Stimulated activated CD8-positive, alpha-beta memory T cell treated with anti-CD3 and anti-CD28 coated beads, Interleukin-15, amount 100 ng/mL, for 24 hours (primary cell): ENCODE data around the gene CASTOR1.

Experiments used
- DNase-seq: peaks from one replicate; pipeline ENCODE4 v3.0.0-alpha.2; 2020; ENCODE audit warnings: low read depth

Gene CASTOR1

GRCh38 chr22:30263883-30264282, 25.4 kb downstream of the CASTOR1 start:
- DNase-seq: no peak

DNA sequence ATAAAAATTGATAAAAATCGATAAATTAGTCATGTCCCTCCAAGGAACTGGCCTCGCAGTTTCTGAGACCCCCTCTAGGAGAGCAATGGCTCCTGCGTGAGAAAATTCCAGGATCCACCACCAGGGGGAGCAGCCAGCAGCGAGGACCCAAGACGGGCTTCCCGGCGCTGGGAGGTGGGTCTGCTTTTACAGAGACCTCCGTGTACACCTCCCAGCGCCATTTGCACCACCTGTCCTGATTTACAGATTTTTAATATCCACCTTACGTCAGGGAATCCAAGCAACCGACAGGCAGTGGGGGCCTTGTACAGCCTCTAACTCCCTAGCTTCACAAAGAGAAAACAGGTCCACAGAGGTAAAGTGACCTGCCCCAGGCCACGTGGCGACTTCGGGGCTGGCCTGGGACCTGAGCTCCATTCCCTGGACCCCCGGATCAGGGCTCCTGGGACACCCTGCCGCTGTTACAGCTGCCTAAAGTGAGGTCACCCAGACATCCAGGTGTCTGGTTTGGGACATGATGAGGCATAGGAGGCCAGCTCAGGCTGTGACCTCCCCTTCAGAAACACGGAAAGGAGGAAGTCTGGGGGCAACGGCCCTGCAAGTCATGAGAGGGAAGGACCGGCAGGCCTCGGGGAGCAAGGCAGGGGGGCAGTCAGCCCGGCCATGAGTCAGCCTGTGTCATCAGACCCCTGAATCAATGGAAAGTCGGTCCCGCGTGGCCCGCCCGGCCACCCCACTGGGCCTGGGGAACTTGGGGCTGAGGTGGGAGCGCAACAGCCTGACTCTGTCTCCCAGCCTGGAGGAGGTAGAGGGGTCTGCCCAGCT, 26.2 kb downstream of the CASTOR1 start:
- peak; percentile 85 for DNase-seq

DNA sequence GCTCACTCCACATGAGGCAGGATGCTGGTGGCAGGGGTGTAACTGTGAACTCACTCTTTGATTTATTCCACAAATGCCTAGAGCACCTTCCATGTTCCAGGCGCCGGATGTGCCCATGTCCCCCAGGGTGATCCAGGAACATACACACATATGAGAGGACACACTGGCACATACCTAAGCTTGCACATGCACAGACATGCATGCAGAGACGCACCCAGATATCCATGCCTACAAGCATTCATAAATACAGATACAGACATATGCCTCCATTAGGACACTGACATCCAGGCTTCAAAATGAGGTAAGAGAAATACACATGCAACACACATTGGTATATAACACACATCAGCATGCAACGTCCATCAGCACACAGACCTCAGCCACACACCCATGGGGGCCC, 27.2 kb downstream of the CASTOR1 start:
- DNase-seq: no peak

GRCh38 chr22:30261134-30261533, 28.2 kb downstream of the CASTOR1 start:
- no peak for DNase-seq

DNA sequence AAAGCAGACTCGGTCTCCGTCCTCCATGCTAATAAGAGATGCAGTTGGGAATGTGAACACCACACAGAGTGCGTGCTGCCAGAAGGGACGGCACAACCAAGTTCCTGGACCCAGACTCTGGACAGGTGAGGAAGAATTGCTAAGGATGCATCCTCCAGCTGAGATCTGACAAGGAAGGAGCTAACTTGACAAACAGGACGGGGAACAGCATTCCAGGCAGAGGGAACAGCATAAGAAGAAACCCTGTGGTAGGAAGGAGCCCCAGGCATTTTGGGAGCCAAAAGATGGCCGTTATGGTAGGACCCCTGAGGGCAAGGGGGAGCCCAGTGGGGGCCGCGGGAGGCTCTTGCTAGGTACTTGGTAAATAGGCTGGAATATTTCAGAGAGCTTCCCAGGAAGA, 28.6 kb downstream of the CASTOR1 start:
- DNase-seq: no peak

- no peak for DNase-seq
These were observed 29.0 kb downstream of the CASTOR1 start for GRCh38 chr22:30260276-30260675.

DNA sequence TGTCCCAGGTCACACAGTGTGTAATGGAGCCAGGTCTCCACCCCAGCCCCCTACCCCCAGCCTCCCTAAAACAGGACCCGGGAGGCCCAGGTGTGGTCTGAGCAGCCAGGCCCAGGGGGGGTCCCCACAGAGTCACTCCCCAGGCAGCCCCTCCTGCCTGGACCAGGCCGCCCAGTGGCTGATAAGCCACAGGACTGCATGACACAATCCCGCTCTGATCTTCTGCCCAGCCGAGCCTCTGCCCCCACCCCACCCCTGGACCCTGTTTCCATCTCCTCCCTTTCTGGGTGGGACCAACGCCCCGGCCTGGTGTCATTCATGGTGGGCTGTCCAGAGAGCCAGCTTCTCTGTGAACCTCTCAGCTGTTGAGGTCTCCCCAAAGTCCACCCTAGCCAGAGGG, 35.0 kb downstream of the CASTOR1 start:
- no peak for DNase-seq

DNA sequence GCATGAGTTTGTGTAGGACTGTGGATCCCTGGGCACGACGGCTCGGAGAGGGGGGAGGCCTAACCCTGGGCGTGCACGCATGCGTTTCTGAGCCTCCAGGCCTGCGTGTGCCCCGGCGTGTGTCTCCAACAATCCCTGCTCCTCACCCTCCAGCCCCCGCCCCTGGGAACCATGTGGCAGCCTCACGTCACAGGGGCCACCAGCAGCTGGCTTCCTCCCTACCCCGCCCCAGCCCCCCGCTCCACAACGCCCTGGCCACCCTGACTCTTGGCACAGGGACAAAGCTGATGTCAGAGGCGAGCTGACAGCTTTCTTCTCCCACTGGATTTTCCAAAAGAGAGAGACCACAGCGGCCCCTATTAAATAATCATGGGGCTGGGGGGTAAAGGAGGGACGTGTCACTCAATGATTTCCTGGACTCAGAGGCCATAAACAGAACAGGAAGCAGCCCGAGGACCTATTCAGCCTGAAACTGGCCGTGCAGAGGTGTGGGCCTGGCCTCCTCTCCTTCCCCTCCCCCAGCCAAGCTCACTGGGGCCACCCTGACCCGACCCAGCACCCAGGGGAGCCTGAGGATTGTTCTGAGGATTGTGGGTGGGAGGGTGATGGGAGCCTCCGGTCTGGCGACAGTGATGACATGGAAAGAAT, 36.0 kb downstream of the CASTOR1 start:
- DNase-seq: no peak

GRCh38 chr22:30252411-30253204, 36.7 kb downstream of the CASTOR1 start:
- no peak for DNase-seq

DNA sequence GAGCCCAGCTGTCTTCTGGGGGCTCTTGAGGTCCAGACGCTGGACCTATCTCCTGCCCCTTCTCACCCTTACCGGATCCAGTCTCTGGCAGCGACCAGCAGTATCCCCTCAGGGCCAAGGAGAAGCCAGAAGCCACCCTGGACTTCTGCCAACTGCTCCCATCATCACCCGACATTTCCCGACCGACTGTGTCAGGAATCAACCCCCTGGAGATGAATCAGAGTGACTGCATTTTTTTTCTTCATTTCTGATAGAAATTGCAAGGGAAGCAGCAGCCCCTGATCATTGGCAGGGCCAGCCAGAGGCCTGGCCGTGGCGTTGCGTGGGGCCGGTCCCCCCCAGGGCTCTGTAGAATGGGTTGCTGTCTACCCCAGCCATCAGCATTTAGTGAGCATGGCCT, 37.6 kb downstream of the CASTOR1 start:
- DNase-seq: no peak

- DNase-seq: no peak
These were observed 38.5 kb downstream of the CASTOR1 start for GRCh38 chr22:30250661-30251267.

- DNase-seq: no peak
These were observed 39.2 kb downstream of the CASTOR1 start for GRCh38 chr22:30250039-30250565.

DNA sequence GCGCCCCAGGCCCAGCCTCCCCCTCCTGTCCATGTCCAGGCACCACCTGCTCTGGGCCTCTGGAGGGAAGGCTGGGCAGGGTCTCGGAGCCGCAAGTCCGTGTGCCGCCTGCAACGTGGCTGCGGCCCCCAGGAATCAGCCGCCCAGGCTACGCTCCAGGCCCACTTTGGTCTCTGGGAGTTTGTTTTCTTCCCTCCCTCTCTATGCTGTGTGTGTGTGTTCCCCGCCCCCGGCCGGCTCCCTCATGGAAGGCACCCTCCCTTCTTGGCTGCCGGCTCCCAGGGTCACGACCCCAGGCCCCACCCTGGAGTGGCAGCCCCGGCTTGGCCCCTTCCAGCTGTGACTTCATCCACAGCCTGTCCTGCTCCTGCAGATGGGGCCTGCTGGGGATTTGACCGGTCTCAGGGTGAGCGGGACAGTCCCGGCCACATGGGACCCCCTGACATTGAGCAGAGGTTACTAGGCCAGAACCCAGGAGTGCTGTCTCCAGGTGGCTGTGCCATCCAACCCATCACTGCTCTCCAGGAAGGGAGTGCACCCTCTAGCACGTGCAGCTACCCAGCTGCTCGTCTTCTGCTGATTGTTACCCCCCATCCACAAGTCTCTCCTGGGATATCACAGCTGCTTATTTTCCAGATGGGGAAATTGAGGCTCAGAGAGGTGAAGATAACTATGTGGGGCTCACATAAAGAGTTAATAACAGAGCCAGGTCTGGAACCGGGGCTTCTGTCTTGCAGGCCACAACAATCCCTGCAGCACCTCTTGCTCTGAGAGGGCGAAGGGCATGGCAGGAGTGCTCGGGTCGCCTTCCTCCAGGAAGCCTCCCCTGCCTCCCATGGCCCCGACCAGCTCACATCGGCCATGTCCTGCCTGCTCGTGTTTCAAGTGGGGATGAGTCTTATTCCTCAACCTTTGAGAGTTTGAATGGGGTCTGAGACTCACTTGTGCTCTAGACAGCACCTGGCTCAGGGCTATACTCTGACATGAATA, 40.0 kb downstream of the CASTOR1 start:
- no peak for DNase-seq

DNA sequence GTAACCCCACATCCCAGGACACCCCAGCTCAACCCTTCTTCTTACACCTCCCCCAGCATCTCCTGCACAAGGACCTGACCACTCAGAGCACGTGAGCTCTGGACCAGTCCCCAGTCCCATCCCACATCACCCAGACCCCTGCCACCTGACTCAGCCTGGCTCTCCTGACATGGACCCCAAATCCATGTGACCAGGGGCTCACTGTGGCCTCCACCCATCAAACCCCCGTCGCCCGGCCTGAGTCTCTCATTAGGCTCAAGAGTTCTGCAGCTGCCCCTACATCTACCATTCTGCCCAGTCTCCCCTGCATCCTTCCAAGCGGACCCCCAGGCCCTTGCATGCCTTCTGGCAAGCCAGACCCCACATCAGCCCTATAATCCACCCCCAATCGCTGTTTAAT, 40.8 kb downstream of the CASTOR1 start:
- no peak for DNase-seq

DNA sequence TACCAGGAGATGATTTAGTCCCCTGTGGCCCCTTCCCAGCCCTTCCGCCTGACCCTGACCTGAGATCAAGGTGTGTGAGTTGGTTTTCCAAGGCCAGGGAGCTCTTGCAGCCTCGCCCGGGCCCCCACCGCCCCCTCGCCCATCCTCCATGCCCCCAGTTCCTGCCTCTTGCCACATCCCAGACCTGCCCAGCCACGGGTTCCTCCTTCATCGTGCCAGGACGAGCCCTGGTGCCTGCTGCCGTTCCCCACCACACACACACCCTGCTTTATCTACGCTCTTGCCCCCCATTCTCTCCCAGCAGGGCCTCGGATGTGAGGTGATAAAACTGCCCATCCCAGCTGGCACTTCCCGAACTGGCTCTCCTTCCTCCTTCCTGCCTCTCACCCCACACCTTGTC, 41.3 kb downstream of the CASTOR1 start:
- no peak for DNase-seq

DNA sequence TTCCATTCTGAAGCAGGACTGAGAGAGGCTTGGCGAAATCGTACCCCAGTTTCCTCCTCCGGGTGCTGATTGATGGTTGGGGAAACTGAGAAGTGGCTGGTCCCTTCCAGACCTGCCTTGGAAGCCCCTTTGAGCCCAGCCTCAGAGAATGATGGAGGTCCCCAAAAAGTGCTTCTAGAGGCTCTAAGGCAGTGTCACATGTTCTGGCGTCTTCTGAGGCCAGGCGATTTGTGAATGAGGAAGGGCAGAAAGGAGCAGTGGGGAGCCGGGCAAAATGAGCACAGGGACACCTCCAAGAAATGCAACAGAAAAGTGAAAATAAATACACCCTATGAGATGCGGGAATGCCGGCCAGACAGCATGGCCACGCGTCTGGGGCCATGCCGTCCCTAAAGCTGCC, 41.7 kb downstream of the CASTOR1 start:
- no peak for DNase-seq

- no peak for DNase-seq
These were observed 42.4 kb downstream of the CASTOR1 start for GRCh38 chr22:30246814-30247376.

DNA sequence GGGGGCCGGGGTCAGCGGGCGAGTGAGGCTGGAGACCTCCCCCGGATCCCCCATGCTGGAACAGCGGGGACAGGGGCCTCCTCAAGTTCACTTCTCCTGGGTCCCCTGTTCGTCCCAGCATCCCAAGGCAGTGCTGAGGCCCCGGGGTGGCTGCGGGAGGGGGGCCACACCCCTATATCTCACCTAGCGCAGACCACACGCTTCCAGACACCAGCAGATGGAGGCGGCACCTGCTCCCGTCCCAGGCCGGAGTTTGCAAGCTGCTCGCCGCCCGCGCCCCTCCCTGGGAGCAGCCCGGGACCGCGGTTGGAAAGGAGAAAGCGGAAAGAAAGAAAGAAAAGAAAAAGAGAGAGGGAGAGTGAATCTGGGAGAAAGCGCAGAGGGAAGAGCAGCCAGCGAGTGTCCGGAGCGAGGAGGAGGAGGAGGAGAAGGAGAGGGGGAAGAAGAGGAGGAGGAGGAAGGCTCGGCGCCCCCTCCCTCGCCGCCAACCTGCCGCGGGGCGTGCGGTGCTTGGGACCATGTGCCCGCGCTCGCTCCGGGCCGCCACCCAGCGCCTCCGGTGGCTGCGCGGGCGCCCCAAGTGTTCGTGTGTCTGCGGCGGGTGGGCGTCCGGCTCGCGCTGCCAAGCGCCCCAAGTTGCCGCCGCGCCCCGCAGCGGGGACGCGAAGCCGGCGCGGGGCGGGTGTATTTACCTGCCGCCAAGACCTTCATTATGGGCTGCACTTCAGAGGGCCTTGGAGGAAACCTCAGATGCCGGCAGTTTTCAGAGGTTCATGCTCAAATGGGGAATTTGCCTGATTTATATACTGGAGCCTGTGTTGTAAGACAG, 43.1 kb downstream of the CASTOR1 start, which contains the start of gene LIF:
TSS of gene LIF (minus strand) at position 775 of the 829 bp plus-strand sequence. CDS start at position 711, 64 bp downstream.
- DNase-seq: no peak

DNA sequence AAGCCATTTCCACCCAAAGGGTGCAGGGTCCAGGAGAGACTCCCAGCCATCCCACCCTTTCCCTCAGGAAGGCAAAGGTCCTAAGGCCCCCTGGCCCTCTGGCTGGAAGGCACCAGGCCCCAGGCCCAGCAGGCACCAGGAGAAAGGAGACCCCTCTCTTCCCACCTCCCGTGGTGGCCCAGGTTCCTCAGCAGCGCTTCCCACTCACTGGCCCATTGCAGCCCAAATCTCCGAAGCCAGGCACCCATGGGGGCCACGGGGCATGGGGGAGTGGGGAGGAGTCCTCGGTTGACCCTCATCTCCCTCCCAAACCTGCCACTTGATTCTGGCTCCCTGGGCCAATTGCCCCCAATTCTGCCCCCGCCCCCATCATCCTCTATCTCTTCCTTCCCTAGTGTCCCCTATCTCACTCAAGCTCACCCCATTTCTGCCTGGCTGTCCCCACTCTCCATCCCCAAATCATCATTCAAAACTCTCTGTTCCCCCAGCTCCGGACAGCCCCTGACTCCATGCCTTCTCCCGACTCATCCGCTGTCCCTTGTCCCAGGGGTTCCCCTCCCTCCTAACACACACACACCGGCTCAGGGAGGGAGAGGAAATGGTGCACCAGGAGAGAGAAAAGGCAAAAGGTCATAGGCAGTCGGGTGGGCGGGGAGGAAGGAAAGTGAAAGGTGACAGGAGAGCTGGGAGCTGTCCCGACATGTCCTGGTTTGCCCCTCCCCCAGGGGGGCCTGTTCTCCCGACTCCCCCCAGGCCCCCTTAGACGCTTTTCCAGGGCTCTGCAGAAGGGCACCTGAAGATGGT, 43.9 kb downstream of the CASTOR1 start:
- no peak for DNase-seq
